Measurements from ENCODE around the gene SRRM2. TPM values are rescaled to one million over a fixed set of nuclear protein-coding genes. Genes with fewer than 3 reads are reported as not detected.

SRRM2 gene
- total RNA-seq, 1 experiment from 2014 or later: 617 TPM

Other genes starting within 250 kb of the SRRM2 start
- 282 TPM for gene ATP6V0C, start 238.7 kb upstream of the SRRM2 start, total RNA-seq (2021; ENCODE audit: unreplicated experiment)
- 87.5 TPM for gene AMDHD2, start 232.3 kb upstream of the SRRM2 start, total RNA-seq (2021; ENCODE audit: unreplicated experiment)
- gene CEMP1, start 221.2 kb upstream of the SRRM2 start, total RNA-seq (2021; ENCODE audit: unreplicated experiment): not detected
- gene PDPK1, start 214.6 kb upstream of the SRRM2 start, total RNA-seq (2021; ENCODE audit: unreplicated experiment): 43.2 TPM
- 61.1 TPM for gene KCTD5, start 70.1 kb upstream of the SRRM2 start, total RNA-seq (2021; ENCODE audit: unreplicated experiment)
- gene PRSS27, start 32.4 kb upstream of the SRRM2 start, total RNA-seq (2021; ENCODE audit: unreplicated experiment): 3.3 TPM
- 642 TPM for gene ELOB, start 24.6 kb downstream of the SRRM2 start, total RNA-seq (2021; ENCODE audit: unreplicated experiment)
- gene PRSS33, start 34.9 kb downstream of the SRRM2 start, total RNA-seq (2021; ENCODE audit: unreplicated experiment): 0.59 TPM
- not detected for gene PRSS41, start 45.8 kb downstream of the SRRM2 start, total RNA-seq (2021; ENCODE audit: unreplicated experiment)
- gene PRSS21, start 64.6 kb downstream of the SRRM2 start, total RNA-seq (2021; ENCODE audit: unreplicated experiment): not detected
- 9.1 TPM for gene ZG16B, start 77.7 kb downstream of the SRRM2 start, total RNA-seq (2021; ENCODE audit: unreplicated experiment)
- 23.9 TPM for gene PRSS22, start 105.5 kb downstream of the SRRM2 start, total RNA-seq (2021; ENCODE audit: unreplicated experiment)
- gene FLYWCH2, start 130.6 kb downstream of the SRRM2 start, total RNA-seq (2021; ENCODE audit: unreplicated experiment): 77.3 TPM
- gene FLYWCH1, start 159.3 kb downstream of the SRRM2 start, total RNA-seq (2021; ENCODE audit: unreplicated experiment): 67.9 TPM
- 10.8 TPM for gene KREMEN2, start 211.6 kb downstream of the SRRM2 start, total RNA-seq (2021; ENCODE audit: unreplicated experiment)
- gene PAQR4, start 216.7 kb downstream of the SRRM2 start, total RNA-seq (2021; ENCODE audit: unreplicated experiment): 51.8 TPM
- 105 TPM for gene PKMYT1, start 227.8 kb downstream of the SRRM2 start, total RNA-seq (2021; ENCODE audit: unreplicated experiment)

All from Panc1 (cell line).